ENCODE results near the gene IPO7.
"Not testable (repeated sequence)": the region's sequence is repeated elsewhere in the genome, so short reads cannot be mapped to it uniquely, and the experiment has no call there.

The IPO7 gene

DNA sequence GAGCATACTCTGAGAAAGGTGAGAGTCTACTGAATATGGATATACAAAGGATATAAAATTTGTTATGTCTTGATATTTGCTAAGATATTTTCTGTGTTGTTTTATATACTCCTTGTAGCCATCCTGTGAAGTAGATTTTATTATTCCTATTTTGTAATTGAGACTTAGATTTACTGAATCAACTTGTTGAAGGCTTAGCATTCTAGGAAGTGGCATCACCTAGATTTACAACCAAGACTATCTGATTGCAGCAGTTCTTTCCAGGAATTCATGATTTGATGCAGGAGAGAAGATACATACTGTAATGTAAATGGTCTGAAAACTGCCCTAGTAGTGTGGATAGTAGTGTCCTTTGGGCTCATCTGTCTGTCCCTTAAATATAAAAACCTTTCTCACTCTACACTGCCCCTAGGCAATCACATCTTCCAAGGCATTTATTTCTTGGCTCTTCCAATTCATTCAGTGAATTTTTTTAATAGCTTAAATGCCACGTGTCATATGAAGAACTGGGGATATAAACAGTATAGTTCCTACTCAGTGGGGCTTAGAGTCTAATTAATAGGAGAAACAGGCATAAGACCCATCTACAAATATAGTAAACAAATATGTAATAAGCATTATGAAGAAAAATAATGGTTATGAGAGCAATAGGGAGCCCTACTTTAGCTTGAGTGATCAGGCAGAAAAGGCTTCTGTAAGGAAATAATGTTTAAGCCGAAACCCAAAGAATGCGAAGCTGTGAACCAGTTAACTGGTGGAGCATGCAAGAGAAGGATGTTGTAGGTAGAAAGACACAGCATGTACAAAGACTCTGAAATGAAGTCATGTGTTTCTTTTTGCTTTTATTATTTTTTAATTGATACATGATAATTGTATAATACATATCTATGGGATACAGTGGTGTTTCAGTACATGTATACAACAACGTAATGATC lies 13.6 kb downstream of the IPO7 start:
- DNase-seq = no peak

DNA sequence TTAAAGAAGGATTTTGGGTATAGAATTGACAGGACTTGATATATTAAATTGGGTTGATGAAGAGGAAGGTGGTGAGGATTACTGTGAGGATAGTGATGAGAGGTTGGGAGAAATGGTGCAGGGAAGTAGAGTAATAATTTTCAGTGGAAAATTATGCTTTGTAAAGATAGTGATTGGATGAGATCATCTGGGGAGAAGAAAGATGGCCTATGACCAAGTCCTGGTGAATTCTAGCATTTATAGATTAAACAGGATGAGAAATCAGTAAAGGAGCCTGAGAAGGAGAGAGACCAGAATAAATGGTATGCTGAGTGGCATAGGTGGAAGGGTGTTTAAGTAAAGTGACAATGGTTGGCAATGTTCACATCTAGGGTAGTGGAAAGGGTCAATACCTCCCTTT lies 15.0 kb downstream of the IPO7 start:
- DNase-seq = no peak

DNA sequence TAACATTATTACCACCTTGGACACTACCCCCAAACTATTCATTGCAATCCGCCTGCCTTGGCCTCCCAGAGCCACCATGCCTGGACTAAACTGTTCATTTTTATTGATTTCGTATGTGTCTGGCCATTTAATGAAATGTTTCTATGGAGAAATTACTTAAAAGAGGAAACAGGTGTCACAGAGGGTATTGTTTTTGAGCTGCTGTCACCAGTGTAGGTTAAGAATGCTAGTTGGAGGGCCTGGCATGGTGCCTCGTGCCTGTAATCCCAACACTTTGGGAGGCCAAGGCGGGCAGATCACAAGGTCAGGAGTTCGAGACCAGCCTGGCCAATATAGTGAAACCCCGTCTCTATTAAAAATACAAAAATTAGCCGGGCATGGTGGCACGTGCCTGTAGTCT lies 17.4 kb downstream of the IPO7 start:
- DNase-seq = not testable (repeated sequence)

DNA sequence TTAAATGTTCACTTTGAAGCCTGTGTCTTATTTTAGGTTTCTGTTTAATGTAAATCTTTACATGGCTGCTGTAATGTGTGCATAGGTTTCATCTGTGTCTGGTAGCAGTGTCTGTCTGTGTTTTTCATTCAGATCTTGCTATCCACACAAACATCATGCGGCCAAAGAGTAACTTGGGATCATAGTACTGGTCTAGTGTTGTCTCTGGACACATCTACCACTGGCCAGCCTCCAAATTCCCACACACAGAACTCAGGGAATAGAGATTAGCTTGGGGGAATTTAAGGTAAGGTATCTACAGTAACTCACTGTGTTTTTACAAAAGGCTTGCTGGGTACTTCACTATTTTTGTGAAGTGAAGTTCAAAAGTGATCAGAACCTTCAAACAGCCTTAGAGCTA lies 44.3 kb downstream of the IPO7 start:
- DNase-seq = no peak

DNA sequence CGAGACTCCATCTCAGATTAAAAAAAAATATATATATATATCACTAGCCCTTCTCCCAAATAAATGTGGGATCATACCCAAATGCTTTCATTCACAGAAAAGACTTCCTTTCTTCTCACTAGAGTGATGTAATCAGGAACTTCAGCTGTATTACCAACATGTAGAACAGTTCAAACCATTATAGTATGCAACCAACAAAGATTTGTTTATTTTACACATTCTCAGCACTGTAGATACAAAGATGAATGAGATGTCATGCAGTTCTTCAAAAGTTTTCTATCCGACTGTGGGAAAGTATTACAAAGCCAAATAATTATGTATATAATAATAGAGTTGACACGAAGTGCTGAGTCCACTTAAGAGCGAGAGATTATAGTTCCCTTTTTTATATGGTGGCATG lies 54.2 kb downstream of the IPO7 start:
- no peak for DNase-seq

DNA sequence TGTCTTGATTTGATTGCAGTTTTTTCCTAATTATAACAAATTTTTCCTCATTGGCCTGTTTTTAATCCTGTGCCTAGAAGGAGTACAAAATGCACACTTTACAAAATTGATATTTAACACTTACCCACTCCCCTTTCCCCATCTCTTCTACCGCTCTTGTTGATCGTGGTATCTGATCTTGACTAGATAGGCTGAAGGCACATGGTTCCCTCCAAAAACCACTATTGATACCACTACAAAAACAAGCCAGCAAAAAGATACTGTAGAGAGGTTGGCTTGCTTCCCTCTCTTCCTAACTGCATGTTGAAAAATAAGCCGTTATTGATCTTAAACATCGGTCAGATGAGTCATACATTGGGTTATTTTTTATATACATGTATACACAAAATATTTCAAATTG lies 61.8 kb downstream of the IPO7 start:
- DNase-seq = no peak

DNA sequence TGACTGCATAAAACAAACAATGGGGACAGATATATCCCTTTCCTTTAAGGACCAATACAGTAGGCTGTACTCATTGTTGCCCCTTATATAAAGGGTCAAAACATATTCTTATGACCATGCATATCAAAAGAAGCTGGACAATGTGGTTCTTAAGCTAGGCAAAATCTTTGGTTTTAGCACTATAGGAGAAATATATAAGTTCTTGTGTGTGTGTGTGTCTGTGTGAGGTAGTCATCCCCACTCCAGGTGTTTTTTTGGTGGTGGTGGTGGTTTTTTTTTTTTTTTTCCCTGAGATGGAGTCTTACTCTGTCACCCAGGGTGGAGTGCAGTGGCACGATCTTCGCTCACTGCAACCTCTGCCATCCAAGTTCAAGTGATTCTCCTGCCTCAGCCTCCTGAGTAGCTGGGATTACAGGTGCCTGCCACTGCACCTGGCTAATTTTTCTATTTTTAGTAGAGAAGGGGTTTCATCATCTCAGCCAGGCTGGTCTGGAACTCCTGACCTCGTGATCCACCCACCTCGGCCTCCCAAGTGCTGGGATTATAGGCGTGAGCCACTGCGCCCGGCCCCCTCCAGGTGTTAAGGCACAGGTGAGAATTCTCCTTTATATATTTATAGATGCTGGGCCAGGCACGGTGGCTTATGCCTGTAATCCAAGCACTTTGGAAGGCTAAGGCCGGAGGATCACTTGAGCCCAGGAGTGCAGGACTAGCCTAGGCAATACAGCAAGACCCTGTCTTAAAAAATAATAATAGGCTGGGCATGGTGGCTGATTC lies 64.3 kb downstream of the IPO7 start:
- no peak for DNase-seq

GRCh38 chr11:9452023-9452422 lies 67.6 kb downstream of the IPO7 start:
- not testable (repeated sequence) for DNase-seq

DNA sequence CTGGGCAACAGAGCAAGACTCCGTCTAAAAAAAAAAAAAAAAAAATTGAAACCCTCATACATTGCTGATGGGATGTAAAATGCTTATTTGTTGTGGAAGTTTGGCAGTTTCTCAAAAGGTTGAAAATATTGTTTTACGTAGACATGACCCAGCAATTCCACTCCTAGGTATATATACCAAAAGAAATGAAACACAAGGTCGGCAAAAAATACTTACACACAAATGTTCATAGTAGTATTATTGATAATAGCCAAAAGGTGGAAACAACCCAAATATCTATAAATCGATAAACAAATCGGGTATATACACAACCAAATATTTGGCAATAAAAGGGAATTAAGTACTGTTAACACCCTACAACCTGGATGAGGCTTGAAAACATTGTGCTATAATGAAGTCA lies 71.3 kb downstream of the IPO7 start:
- no peak for DNase-seq

DNA sequence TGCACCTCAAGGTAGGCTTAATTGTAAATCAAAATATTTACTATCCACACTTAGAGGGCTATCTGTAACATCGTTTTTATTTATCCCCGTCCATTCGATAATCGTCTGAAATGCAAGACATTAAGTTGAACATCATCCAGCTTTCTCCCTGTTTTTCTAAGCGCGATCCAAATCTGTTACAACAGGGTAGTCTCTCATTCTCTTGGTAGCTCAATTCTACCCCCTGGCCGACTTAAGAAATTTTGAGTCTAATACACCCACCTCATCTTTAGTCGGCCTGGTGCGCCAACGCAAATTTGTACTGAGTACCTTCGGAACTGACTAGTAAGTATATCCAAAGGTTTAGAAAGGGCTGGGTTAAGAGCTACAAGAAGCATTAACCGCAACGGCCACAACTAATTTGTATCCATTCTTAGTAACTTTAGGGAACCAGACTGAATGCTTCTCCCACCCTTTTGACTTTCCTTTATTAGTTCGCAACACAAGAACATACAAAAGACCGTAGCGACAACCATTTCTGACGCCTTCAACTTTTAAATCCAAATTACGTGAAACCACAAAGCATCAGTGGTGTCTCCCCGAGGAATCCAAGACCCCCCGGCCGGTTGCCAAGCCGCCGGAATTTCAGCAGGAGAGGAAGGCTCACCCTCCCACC lies 75.3 kb downstream of the IPO7 start:
- DNase-seq = peak in 36 of 56 donors; percentile 2 to 74 (median 20)

GRCh38 chr11:9460322-9461062 lies 76.0 kb downstream of the IPO7 start, which contains the start of gene ZNF143:
ZNF143 (plus strand) TSS chr11:9461012; CDS start chr11:9471309, 10,297 bp downstream.
- DNase-seq = peak; percentile 97 to 100 (median 100)

DNA sequence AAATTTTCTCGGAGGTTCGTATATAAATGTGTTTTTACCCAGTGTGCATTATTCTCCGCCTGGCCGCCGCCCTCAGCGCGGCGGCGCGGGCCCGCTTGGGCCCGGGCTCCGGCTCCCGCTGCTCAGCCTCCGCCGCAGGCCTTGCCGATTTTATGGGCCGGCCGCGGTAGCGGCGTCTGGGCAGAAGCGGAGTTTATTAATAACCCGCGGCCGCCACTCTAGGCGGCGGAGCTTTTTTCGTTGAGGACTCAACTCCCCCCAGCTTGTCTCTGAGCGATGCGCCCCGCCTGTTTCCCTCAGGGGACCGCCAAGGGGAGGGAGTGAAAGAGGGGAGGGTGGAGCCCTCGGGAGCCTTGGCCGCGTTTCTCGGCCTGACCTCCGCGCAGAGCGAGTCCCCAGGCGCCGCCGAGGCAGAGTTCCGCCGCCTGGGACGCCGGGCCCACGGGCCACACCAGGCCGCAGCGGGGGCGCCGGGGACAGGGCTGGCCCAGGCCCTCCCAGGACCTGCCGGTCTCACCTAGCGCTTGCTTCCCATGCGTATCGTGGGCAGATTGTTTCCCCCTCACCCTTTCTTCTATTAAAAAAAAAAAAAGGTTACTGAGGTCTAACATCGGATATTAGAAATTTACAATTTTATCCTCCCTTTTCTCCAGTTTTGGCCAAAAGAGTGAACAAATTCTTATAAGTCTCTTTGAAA lies 76.8 kb downstream of the IPO7 start:
- peak in 55 of 56 donors; percentile 33 to 96 (median 87) for DNase-seq

DNA sequence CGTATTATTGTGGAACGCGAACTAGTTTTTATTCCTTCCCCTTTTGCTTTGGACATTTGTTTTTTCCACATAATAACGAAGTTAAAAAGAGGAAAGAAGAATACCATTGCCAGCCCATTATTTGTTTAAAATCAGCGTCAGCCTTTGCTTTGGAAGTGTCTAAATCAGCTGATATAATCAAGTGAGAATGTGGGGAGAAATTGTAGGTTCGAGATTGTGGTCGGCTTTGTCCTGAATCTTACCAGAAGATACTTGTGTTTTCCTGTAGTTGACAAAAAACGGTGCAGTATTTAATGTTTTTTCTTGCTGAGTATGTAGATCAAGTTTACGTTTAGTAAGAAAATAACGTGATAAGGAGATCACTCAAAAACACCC lies 77.3 kb downstream of the IPO7 start:
- no peak for DNase-seq

DNA sequence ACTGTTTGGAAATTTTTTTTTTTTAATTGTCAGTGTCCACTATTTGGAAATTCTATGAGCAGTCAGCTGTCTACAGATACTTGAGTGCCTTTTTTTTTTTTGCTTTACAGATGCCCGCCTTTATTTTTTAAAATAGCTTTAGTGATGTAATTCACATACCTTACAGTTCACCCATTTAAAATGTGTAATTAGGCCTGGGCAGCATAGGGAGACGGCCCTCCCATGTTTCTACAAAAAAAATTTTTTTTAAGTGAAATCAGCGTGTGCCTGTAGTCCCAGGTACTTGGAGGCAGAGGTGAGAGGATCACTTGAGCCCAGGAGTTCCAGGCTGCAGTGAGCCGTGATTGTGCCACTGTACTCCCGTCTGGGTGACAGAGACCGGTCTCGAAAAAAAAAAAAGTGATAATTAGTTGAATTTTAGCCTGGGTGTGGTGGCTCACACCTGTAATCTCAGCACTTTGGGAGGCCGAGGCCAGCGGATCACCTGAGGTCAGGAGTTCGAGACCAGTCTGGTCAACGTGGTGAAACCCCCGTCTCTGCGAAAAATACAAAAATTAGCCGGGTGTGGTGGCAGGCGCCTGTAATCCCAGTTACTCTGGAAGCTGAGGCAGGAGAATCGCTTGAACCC lies 77.8 kb downstream of the IPO7 start:
- no peak for DNase-seq

- no peak for DNase-seq
These were observed 78.5 kb downstream of the IPO7 start for GRCh38 chr11:9462806-9463537.

GRCh38 chr11:9470765-9471164 lies 86.3 kb downstream of the IPO7 start:
- DNase-seq = no peak

DNA sequence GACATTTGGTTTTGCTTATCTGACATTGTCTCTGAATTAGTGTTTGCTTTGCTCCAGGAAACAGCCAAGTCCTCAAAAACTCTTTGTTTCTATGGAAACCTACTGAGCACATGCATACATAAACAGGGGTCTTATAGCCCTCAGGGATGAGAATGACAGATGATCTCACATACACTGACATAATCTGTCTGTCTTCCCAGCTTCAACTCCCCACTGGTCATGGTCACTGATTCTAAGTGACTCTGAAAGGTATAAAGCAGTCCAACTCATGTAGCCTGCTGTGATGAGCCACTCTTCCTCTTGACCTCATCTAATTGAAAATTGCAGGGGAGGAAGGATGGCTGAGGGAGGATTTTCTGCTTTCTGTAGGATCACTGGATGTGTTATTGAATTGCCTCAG lies 89.0 kb downstream of the IPO7 start:
- no peak for DNase-seq

DNA sequence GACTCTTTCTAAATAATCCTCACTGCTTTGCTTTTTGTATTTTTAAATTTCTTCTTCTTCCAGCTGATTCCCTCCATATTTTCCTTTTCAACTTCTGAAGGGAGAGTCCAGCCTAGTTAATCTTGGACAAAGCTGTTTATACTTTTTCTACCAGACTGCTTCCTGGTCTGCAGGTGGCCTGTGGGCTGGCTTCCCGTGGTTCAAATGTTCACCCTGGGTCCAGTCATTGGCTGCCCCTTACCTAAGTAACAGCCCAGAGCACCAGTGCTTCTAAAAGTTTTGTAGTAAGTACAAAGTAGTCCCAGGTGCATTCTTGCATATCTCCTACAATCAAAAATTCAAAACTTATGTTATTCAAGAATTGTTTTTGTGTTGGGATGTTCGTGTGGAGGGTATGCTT lies 95.4 kb downstream of the IPO7 start:
- DNase-seq = no peak

GRCh38 chr11:9489080-9489765 lies 104.8 kb downstream of the IPO7 start:
- no peak for DNase-seq

All from nucleus accumbens (tissue), 56 donors.